Peyer's patch (tissue), 4 donors: ENCODE results near the gene SLC17A8.

Experiments used
- CTCF ChIP-seq, 6 experiments: fragments of 450-650 bp in 4 of 6; fragments of 200-600 bp in 2 of 6; sonication (generic) in 1 of 6; IDR thresholded peaks; one replicate each; pipeline ENCODE4 v1.5.1; 2017 to 2019; ENCODE audit warnings: antibody characterized with exemption in 6 of 6, mild to moderate bottlenecking in 3 of 6, moderate library complexity in 1 of 6
- POLR2A ChIP-seq, 2 donors: fragments of 450-650 bp; IDR thresholded peaks; one replicate each; pipeline ENCODE4 v1.5.1; 2017; ENCODE audit warnings: antibody characterized with exemption in 2 of 2, mild to moderate bottlenecking in 2 of 2, moderate library complexity in 2 of 2

- no peak for TF ChIP-seq POLR2A (IDR thresholded peaks at IDR 0.05)
- TF ChIP-seq CTCF (IDR thresholded peaks at IDR 0.05), result no peak
Observed at GRCh38 chr12:100439797-100440196, 82.9 kb downstream of the SLC17A8 start.
